Hematopoietic multipotent progenitor cell (in vitro differentiated cells): ENCODE measurements around the gene CDK5R1. TPM values are rescaled to one million over a fixed set of nuclear protein-coding genes. Genes with fewer than 3 reads are reported as not detected.

Experiments used
- DNase-seq, 3 donors: peaks; one replicate each; pipeline ENCODE4 v3.0.0-alpha.2; 2011 to 2015; ENCODE audit warnings: low read depth in 2 of 3, low spot score in 2 of 3
- small RNA-seq: library from RNA; depleted of rRNA; stranded (forward); fragments of <200 nt; gene quantifications from one replicate; pipeline ENCODE3, GENCODE V24; 2012
- total RNA-seq: library from RNA; depleted of rRNA; stranded (reverse); fragments of >200 nt; gene quantifications from one replicate; pipeline ENCODE4 v1.2.3, GENCODE V29; 2012

The CDK5R1 gene
- total RNA-seq, 1 donor: 0.81 TPM

GRCh38 chr17:32536736-32537643, 50.2 kb downstream of the CDK5R1 start:
- no peak for DNase-seq

Small RNA genes lying within 50 kb of the gene (small RNA-seq; reads per million reads assigned to genes)
- gene RF00019: not detected

Other genes with a start within 250 kb of the CDK5R1 start
- gene RHBDL3, start 221.2 kb upstream of the CDK5R1 start, total RNA-seq: 0.27 TPM
- 5.4 TPM for gene C17orf75, start 144.8 kb upstream of the CDK5R1 start, total RNA-seq
- 167 TPM for gene ZNF207, start 136.8 kb upstream of the CDK5R1 start, total RNA-seq
- gene PSMD11, start 42.5 kb upstream of the CDK5R1 start, total RNA-seq: 34.5 TPM